Epidermal melanocyte (primary cell): ENCODE data around the gene PRKCA.

Source experiments
- DNase-seq: peaks from one replicate; pipeline ENCODE4 v3.0.0; 2011; ENCODE audit warnings: low spot score; ENCODE audit not compliant: insufficient read length

Gene PRKCA

DNA sequence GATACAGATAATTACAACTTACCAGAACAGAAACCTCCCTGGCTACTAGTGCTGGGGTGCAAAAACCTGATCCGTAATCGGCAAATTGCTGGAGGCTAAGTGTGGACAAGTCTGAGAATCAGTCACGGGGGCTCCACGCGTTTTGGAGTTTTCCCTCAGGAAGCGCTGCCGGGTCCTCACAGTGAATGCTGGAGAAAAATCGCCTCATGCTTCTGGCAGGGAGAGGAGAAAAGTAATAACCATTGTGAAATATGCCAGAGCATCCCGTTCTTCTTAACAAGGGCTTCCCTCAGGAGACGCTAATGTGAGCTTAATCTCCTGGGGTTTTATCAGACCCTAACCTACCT lies 453.5 kb downstream of the PRKCA start:
- no peak for DNase-seq

DNA sequence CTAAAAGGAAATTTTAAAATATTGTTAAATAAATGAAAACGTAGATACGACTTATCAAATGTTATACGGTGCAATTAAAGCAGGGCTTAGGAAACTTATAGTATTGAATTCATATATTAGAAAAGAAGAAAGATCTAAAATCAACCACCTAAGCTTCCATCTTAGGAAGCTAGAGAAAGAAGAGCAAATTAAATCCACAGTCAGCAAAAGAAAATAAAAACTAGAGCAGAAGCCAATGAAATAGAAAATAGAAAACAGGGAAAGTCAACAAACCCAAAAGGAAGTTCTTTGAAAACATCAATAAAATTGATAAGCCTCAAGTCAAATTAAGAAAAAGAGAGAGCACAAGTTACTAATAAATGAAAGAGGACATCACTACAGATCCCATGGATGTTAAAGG lies 457.9 kb downstream of the PRKCA start:
- no peak for DNase-seq

DNA sequence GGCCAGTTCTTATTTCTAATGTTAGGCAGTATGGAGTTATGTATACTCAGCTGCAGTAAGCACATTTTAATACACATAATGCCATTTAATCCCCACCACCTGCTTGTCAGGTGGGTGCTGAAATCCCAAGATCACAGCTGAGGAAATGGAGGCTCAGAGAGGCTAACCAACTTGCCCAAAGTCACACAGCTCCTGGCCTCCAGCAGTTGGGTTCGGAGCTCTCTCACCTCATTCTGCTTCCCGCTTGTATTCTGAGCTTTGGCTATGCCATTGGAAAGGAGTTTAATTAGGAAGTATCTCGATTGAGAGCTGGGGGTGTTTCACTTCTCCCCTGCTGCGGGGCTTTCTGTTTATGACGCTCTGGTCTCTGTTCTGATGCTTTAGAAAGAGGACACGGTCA lies 459.9 kb downstream of the PRKCA start:
- no peak for DNase-seq

DNA sequence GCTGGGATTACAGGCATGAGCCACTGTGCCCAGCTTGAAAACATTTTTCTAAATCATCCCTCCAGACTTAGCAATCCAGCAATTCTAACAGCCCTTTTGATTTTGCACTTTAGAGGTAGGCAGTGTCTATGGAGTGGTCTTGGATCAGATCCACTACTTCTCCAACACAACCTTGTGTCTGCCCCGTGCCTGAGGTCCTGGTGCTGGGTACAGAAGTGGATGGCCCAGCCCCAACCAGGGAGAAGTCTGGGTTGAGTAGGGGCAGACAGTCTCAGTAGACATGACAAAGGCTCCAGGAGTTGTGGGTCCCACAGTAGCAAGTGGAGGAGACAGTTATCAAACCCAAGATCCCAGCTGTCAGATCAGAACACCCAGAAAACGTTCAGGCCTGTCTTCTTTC lies 460.6 kb downstream of the PRKCA start:
- DNase-seq: no peak

DNA sequence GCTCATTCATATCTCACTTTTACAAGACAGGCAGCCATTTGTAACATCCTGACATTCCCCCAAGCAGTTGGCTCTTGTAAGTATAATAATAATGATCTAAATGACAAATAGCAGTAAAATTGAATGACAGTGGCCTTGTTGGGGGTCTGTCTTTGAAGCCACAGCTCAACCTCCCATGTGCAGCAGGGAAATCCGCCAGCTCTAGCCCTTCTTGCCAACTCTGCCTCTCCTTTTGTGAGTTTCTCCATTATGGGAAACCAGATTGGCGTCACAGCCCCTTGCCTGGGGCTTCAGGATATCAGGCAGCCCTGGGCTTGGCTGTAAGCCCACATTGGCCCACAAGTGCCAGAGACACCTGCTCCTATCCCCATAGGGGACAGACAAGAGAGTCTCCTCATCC lies 462.1 kb downstream of the PRKCA start:
- no peak for DNase-seq

DNA sequence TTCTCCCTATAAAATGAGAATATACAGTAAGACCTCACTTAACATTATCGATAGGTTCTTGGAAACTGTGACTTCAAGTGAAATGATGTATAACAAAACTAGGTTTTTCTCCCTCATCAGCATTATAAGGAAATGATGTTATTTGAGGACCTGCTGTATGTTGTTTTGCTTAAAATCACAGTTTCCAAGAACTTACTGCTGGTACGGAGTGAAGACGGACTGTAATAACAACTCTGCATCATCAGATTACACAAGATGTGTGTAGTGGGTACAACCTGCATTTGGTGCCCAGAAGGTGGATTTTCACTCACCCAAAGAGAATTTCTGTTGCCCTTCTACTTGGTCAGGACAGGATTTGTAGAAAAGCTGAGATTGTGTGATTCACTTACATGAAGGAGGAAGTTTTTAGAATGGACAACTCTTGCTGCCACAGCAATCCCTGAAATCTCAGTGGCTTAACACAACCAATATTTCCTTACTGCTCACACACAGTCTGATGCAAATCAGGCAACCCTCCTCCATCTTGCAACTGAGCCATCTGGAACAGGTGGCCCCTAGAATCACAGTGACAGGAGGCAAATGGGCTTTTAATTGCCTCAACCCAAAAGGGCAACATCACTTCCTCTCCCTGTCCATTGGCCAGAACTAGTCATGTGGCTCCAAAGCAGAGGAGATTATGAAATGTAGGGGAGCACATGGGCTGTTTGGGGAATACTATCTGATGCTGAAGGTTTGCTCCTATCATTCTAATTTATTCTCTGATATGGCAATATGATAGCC lies 464.9 kb downstream of the PRKCA start:
- DNase-seq: no peak

DNA sequence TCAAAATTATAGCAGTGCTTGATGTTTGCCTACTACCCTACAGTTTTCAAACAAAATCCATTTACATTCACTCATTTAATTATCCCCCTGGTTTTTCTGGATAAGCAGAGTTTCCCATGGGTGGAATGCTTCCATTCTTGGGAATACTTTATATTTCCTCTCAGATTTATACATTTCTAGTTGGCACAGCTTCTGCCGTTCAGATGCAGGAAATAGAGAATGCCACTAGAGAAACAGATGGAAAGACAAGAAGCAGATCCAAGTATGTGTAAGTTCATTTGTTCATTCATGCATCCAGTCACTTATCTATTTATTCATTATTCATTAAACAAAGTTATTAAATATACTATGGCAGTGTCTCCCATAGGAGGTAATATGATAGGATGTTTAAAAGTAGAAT lies 467.5 kb downstream of the PRKCA start:
- no peak for DNase-seq

DNA sequence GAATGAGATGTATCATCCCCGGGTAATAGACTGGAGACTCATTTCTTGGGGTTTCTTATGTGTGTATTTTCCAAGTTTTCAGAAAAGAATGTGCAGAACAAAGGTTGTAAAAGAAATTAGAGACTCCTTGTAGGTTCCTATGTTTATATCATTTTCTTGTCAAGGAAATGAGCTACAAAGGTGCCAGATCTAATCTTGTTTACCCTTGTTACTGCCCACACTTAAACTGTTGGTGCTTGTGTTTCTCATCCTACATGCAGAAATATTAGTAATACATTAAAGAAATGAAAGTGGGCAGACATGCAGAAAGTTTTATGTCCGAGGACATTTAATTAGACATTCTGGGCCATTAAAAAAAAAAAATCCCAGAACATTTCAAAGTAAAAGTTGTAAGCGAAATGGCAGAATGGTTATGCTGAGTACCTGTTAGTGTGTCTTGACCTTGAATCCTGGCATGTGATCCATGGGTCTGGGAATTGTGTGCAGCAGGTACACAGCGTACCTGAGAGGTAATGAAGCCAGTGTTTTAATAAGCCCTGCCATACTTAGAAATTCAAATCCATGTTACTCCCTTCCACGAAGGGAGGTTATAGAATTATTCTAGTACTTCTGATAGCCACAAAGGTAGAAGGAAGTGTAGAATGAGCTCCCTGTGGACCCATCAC lies 469.9 kb downstream of the PRKCA start:
- DNase-seq: no peak

DNA sequence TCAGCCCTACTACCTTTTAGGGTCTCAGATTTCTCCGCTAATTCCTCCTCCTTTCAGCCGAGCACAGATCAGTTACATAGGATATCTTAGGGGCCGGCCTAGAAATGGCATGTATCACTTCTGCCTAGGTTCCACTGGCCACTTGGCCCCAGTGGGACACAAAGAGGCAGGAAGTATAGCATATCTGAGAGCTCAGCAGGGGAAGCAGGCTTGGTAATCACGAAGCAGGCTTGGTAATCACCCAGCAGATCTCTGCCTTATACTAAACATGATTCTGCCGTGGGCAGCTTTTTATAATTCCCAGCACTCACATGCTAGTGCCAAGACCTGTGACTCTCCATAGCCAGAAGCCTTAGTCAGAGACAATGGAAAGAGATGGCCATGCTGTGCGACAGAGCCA lies 472.9 kb downstream of the PRKCA start:
- DNase-seq: no peak

DNA sequence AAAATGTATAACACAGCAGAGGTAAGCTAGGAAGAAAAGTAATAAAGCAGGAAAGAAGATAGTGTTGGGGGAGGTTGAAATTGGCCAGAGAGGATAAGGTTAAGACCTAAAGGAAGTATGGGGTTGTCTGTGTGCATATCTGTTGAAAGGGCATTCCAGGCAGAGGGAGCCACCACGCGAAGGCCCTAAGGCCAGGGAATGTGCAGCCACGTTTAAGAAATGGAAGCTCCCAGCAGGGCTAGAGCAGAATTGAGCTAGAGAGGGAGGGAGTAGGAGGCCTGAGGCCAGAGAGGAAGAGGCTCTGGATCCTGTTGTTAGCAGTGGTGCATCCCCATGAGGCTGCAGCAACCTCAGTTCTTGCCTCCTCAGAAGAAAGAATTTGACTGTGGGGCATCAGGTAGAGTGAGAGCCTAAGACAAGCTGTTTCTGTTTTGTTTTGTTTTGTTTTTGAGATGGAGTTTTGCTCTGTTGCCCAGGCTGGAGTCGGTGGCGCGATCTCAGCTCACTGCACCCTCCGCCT lies 473.5 kb downstream of the PRKCA start:
- DNase-seq: no peak

DNA sequence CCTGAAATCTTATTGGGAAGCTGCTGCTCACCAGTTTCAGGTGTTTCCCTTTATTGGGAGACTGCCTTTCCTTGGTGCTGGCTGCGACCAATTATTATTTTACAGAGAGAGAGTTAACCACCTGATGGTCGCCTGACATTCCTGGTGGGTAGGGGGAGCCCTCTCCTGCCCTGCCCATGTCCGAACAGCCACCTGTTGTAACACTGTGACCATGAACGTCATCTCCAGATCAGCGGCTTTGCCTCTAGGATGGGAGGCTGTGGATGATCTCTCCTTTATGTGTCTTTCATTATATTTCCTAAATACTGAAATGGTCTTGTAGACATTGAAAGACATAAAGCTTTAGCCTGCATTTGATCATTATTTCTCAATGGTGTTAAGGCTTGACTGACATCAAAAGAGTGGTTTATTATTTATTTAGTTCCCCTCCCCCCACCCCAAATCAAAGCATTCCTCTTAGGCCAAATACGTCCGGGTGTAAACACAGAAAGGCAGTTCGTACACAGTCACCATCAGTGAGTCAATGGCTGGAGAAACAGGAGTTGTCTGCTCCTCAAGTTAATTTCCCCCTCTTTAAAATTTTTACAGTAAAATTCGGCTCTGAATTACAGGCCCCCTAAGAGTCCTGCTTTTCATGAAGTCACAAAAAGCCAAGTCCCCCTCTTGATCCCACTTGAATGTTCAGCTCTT lies 474.7 kb downstream of the PRKCA start:
- no peak for DNase-seq

DNA sequence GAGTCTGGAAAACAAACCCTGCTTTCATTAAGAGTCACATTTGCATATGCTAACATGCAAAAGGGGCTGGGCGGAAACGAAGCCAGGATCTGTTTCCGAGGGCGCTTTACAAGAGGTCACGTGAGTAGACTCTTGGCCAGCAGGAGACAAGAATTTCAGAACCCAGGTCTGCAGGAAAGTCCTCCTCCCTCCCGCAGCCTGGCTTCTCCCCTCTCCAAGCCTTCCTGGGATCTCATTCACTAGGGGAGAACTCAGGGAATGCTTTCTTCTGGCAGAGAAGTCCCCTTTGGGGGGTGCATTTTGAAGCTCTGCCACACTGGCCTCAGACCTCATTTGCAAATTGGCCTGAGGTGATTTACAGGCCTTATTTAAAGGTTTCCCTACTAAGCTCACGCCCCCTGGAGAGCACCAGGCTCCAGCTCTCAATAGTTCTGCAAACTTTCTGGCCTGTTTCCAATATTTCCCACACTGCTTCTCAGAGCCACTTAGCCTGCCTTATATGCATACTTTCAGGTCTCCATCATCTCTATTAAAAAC lies 475.3 kb downstream of the PRKCA start:
- DNase-seq: no peak

DNA sequence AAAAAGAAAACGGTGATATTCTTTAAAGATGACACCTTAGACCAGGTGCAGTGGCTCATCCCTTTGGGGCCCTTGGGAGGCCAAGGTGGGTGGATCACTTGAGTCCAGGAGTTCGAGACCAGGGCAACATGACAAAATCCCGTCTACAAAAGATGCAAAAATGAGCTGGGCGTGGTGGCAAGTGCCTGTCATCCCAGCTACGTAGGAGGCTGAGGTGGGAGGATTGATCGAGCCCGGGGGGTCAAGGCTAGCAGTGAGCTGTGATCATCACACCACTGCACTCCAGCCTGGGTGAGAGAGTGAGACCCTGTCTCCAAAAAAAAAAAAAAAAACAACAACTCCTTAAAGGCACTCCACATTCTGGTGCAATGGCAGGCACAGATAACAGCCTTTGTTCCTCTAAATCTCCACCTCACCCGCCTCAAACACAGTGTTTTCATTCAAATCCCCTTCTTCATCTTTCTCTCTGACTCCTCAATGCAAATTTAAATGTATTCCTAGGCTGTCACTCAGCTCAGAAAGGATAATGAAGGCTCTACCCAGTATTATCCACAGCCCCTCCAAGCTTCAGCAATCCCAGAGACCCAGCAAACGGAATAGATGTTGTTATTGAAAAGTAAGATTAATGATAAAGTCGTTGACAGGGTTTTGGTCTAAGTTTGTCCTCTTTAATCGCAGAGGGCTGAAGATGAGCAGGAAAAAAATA lies 476.3 kb downstream of the PRKCA start:
- DNase-seq: no peak

DNA sequence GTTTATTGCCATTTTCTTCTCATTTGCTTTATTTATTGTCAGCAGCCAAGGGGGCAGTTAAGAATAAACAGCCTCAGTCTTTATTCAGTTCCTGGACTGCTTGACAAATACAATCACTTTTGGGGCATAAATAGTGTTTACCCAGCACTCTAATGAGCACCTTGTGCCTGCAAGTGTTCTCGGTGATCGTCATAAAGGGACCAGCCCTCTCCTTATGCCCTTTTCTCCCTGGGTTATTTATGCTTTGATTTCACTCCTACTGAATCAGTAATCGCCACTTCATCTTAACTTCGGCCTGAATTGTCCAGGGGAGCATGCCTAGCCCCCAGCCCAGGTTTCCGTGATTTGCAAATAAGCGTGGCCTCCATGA lies 476.8 kb downstream of the PRKCA start:
- DNase-seq: no peak

DNA sequence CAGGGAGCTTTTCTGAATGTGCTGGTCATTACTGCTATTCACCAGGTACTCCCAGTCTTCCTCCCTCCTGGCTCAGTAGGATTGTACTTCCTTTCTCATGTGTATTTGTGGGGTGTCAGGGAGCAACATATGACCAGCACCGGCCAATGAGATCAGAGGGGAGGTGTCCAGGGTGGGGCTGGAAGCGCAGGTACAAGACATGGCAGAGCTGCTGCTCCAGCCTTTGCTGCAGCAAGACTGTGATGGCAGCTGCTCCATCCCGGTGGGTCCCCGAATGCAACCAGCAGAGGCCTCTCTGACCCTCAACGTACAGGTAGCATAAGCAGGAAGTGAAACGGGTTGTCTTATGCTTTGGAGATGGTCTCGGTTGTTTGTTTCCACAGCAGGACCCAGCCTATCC lies 478.7 kb downstream of the PRKCA start:
- DNase-seq: no peak

DNA sequence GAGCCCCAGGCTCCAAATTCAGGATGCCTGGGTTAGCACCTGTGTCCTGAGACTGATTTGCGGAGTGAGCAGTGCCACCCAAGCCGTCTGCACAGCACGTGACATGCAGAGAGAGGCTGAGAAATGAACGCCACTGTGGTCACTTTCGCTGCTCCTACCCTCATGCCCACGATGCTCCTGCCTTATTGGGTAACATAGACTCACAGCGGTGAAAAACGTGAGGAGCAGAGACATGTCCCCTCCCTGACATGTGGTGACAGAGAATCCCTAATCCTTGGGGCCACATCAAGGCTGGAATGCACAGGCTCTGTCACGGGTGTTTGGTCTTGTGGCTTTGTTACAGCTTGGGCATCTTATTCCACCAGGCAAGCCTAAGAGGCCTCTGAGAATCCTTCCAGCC lies 480.4 kb downstream of the PRKCA start:
- no peak for DNase-seq

DNA sequence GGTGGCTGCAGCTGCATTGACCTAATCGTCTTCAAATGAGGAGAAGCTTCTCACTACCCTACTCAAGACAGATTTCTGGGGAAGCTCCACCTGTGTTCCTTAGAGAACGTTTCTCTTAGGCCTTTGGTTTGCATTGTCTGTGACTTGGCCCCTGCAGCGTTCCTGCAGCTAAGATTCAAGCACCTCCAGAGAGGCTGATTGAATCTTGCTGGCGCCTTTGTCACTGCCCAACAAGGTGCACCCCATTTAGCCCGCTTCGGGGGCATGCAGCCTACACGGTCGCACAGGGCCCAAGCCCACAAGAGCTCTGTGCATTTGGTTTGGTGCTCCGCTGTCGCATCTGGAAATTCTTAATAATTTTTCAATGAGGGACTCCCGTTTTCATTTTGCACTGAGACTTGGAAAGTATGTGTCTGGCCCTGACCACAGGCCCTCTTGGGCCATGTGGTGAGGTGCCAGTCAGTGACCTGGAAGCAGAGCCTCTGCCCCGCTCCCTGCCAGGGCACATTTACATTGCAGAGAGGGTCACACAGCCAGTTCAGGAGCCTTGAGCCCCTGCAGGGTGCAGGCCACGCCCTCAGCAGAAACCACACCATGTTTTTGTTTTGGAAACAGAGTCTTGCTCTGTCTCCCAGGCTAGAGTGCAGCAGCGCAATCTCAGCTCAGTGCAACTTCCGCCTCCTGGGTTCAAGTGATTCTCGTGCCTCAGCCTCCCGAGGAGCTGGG lies 481.4 kb downstream of the PRKCA start:
- no peak for DNase-seq

DNA sequence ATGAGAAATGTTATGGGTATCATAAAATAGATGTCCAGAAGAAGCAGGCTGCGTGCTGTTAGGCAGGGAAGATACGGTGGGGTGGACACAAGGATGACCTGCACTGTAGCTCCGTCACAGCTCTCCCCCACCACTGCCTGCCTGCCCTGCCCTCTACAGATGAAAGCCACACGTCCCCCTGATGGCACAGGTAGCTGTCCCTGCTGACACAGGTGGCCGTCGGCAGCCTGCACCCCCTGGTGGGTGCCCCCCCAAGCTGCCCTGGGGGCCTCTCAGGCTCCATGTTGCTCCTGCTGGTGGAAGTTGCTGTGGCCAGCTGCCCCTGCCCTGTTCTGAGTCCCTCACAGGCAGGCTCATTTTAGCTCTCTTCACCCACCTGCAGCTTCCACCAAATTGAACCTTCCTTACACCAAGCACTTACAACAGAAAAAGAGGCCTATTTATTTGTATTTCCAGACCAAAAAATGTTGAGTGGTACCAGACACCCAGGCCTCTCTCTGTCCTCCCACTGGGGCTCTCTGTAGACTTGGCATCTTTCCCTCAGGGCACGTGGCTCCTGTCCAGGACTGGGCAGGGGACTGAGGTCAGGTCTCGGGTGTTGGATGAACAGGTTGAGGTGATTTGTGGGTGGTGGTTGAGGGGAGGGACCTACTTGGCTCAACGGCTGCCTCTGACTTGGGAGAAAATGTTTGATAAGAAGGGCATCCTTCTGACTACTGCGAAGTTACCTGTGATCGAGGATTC lies 482.4 kb downstream of the PRKCA start:
- DNase-seq: no peak

DNA sequence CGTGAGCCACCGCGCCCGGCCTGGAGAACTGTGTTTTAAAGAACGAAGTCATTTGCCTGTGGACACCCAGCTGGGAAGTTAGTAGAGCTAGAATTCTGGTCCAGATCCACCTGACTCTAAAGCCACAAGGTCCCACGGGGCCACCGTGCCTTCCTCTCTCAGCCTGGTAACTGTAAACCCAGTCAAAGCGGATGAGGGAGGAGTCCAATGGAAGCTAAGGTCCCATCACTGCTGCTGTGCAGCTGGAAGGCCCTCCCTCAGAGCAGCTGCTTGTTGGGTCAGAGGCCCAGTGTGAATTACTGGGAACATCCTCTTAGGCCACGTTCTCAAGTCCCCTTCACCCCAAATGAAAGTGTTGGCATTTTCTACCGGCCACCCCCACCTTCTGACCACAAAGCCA lies 483.7 kb downstream of the PRKCA start:
- DNase-seq: no peak

DNA sequence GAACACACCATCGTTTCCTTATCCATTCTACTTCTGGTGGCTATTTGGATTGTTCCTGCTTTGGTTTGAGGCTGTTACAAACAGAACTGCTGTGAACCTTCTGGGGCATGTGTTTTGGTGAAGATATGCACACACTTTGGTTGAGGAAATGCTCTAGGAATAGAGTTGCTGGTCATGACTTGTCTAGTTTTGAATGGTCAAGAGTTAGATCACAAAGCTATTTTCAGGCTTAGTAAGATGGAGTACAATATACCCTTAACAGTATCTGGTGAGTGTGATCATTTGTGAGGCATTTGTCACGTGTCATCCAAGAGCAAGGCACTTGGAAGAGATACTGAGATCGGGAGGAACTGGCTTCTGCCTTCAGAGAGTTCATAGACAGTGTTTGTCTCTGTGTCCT lies 485.5 kb downstream of the PRKCA start:
- DNase-seq: no peak
